Liver (tissue), 2 donors: ENCODE data around the gene UCP2.

Source experiments
- YY1 ChIP-seq: IDR thresholded peaks from 2 replicates; pipeline ENCODE4 v1.6.1; 2016; ENCODE audit warnings: antibody characterized with exemption, mild to moderate bottlenecking
- TF ChIP-seq, protein P1 (sequence below): fragments of 150-350 bp; IDR thresholded peaks from 2 replicates; pipeline ENCODE4 v1.5.1; 2017; ENCODE audit warnings: improper control_type of control experiment, low read depth, low read length; ENCODE audit not compliant: missing input control
- donor health status: healthy.

DNA sequence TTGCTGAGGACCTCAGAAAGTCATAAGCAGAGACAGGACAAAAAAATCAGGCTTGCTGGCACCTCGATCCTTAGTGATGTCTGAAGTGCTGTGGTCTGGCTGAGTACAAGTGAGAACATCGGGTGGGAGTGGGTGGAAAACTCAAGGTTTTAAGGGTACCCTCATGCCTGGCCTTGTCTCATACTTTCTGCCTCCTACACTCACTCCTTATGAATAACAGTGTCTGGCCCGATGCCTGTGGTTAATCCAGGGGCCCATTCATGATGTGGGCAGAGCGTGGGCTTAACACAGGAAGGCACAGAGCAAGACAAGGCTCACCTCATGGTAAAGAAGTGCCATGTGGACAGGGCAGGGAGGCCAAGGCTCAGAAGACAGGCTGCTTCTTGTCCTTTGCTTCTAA, 37.2 kb upstream of the UCP2 start:
- TF ChIP-seq YY1, result no peak
- TF ChIP-seq, protein P1, sequence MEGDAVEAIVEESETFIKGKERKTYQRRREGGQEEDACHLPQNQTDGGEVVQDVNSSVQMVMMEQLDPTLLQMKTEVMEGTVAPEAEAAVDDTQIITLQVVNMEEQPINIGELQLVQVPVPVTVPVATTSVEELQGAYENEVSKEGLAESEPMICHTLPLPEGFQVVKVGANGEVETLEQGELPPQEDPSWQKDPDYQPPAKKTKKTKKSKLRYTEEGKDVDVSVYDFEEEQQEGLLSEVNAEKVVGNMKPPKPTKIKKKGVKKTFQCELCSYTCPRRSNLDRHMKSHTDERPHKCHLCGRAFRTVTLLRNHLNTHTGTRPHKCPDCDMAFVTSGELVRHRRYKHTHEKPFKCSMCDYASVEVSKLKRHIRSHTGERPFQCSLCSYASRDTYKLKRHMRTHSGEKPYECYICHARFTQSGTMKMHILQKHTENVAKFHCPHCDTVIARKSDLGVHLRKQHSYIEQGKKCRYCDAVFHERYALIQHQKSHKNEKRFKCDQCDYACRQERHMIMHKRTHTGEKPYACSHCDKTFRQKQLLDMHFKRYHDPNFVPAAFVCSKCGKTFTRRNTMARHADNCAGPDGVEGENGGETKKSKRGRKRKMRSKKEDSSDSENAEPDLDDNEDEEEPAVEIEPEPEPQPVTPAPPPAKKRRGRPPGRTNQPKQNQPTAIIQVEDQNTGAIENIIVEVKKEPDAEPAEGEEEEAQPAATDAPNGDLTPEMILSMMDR, result no peak
